Right lobe of liver (tissue), 6 donors: Measurements from ENCODE around the gene DOCK10. TPM values are rescaled to one million over a fixed set of nuclear protein-coding genes. Genes with fewer than 3 reads are reported as not detected.

Experiments
- ATAC-seq, 4 donors: fragments of 200-7000 bp; cut with Tn5 transposase; one replicate each; pipeline ENCODE4 v1.9.1; 2020; ENCODE audit warnings: mild to moderate bottlenecking in 4 of 4, moderate library complexity in 4 of 4
- DNase-seq, 3 donors: peaks; one replicate each; pipeline ENCODE4 v3.0.0-alpha.2; 2020
- H3K27ac ChIP-seq, 3 donors: fragments of 200-600 bp; one replicate each; pipeline ENCODE4 v1.8.0; 2022
- H3K27me3 ChIP-seq, 2 donors: fragments of 200-600 bp; one replicate each; pipeline ENCODE4 v1.8.0; 2022
- H3K36me3 ChIP-seq, 4 donors: fragments of 200-600 bp; sonication (generic) in 1 of 4; one replicate each; pipeline versions ENCODE4 v1.5.1 to v1.8.0; 2017 to 2022; ENCODE audit warnings: control low read depth in 1 of 4
- H3K4me1 ChIP-seq, 4 donors: fragments of 200-600 bp; sonication (generic) in 1 of 4; one replicate each; pipeline versions ENCODE4 v1.5.1 to v1.8.0; 2017 to 2022; ENCODE audit warnings: control low read depth in 1 of 4
- H3K4me3 ChIP-seq, 3 donors: fragments of 200-600 bp; one replicate each; pipeline ENCODE4 v1.8.0; 2022
- H3K9me3 ChIP-seq, 4 donors: fragments of 200-600 bp; sonication (generic) in 1 of 4; one replicate each; pipeline versions ENCODE4 v1.5.1 to v1.8.0; 2017 to 2022; ENCODE audit warnings: control low read depth in 1 of 4
- CTCF ChIP-seq, 4 donors: fragments of 200-600 bp in 3 of 4; fragments of 450-650 bp in 1 of 4; IDR thresholded peaks; one replicate each; pipeline versions ENCODE4 v1.5.1 to v1.8.0; 2016 to 2022; ENCODE audit warnings: antibody characterized with exemption in 4 of 4, mild to moderate bottlenecking in 2 of 4
- POLR2A ChIP-seq: fragments of 450-650 bp; IDR thresholded peaks from one replicate; pipeline ENCODE4 v1.6.1; 2017; ENCODE audit warnings: antibody characterized with exemption, mild to moderate bottlenecking
- WGBS: methylation state at CpG from one replicate; pipeline ENCODE4 v1.1.6; 2018; ENCODE audit warnings: low coverage, low lambda C conversion rate; ENCODE audit not compliant: insufficient coverage; ENCODE audit errors: missing lambda C conversion rate; 5-methylcytosine and 5-hydroxymethylcytosine counted together
- intact Hi-C, 2 donors: fragments of 100-400 bp; cut with DNase I; formaldehyde crosslinking; loops; one replicate each; pipeline versions ENCODE4 v1.11.2 to v1.14.1; 2022
- total RNA-seq, 6 experiments: library from RNA; depleted of rRNA in 2 of 6; stranded (reverse); fragments of >200 nt in 2 of 6; fragmentation: NEBNext Ultra II Directional in 3 of 6; extraction: Animal tissue kit (Norgen Biotek cat#: 25700) in 3 of 6; gene quantifications; one replicate each; pipeline versions ENCODE4 v1.1.0 to v1.2.4, GENCODE V29; 2016 to 2023
- donor health status: DM: no; HTN: yes; CAD: no.
- donor health status: DM: no; HTN: no; CAD: no.
- donor health status: DM: no; HTN: no; CAD: no.
- donor health status: DM: no; HTN: yes; CAD: no.
- donor health status: DM: no; HTN: yes; CAD: no.

DOCK10 gene
- total RNA-seq, 6 experiments from 2014 or later: 5.1 to 10.2 (median 7.1) TPM

- 27% methylated on average over 1 of the region's 1 CpG for WGBS
- peaks cover 0 to 12% (median 2%) of the 10 kb centered on the region in 4 donors for H3K4me1 ChIP-seq
- ATAC-seq (no peak), DNase-seq (no peak)
- no peaks in the 10 kb centered on the region for H3K9me3 ChIP-seq
- intact Hi-C loops: no loop called here
- no peak for TF ChIP-seq CTCF (IDR thresholded peaks at IDR 0.05)
- TF ChIP-seq POLR2A: no peak
- H3K27me3 ChIP-seq: no peaks in the 10 kb centered on the region
- no peak overlapping the region for H3K4me3 ChIP-seq
- H3K27ac ChIP-seq: peak overlapping the region in 1 of 3 donors; percentile 24
- no peaks in the 10 kb centered on the region for H3K36me3 ChIP-seq
Observed at GRCh38 chr2:224883700-224884099, 158.6 kb downstream of the DOCK10 start.

GRCh38 chr2:224883172-224883516, 159.1 kb downstream of the DOCK10 start:
- DNase-seq (no peak), ATAC-seq (no peak)
- no peaks in the 10 kb centered on the region for H3K27me3 ChIP-seq
- peaks cover 0 to 12% (median 2%) of the 10 kb centered on the region in 4 donors for H3K4me1 ChIP-seq
- no peaks in the 10 kb centered on the region for H3K9me3 ChIP-seq
- H3K27ac ChIP-seq: no peak overlapping the region
- H3K4me3 ChIP-seq: no peak overlapping the region
- TF ChIP-seq CTCF (IDR thresholded peaks at IDR 0.05) (no peak), POLR2A (no peak)
- WGBS: 93% methylated on average over 6 of the region's 6 CpGs
- intact Hi-C loops: no loop called here
- no peaks in the 10 kb centered on the region for H3K36me3 ChIP-seq

- ATAC-seq (peak in 1 of 4 donors; percentile 46), DNase-seq (no peak)
- H3K27me3 ChIP-seq: no peaks in the 10 kb centered on the region
- WGBS: 47% methylated on average over 4 of the region's 4 CpGs
- intact Hi-C loops: no loop called here
- H3K36me3 ChIP-seq: no peaks in the 10 kb centered on the region
- H3K4me1 ChIP-seq: peaks cover 0 to 12% (median 2%) of the 10 kb centered on the region in 4 donors
- no peak overlapping the region for H3K27ac ChIP-seq
- TF ChIP-seq CTCF (IDR thresholded peaks at IDR 0.05) (no peak), POLR2A (no peak)
- H3K9me3 ChIP-seq: no peaks in the 10 kb centered on the region
- H3K4me3 ChIP-seq: no peak overlapping the region
Observed at GRCh38 chr2:224882291-224883171, 159.7 kb downstream of the DOCK10 start.

GRCh38 chr2:224881846-224882245, 160.4 kb downstream of the DOCK10 start:
- WGBS: 82% methylated on average over 1 of the region's 1 CpG

More at GRCh38 chr2:224881846-224882245, 160.4 kb downstream of the DOCK10 start:
- Histone ChIP-seq H3K4me1 (peaks cover 0 to 12% (median 2%) of the 10 kb centered on the region in 4 donors), H3K27ac (no peak overlapping the region), H3K9me3 (no peaks in the 10 kb centered on the region), H3K4me3 (no peak overlapping the region), H3K36me3 (no peaks in the 10 kb centered on the region), H3K27me3 (no peaks in the 10 kb centered on the region)
- TF ChIP-seq POLR2A (no peak), CTCF (IDR thresholded peaks at IDR 0.05) (no peak)
- DNase-seq: no peak
- no peak for ATAC-seq
- intact Hi-C loops: no loop called here
